Mucosa of rectum (tissue), 2 donors: ENCODE data around the gene PSME3IP1.

ENCODE experiments used
- H3K27ac ChIP-seq, 2 donors: one replicate each; pipeline ENCODE4 v1.7.0; 2013; ENCODE audit warnings: inconsistent platforms in 2 of 2, low read depth in 2 of 2, low read length in 2 of 2
- H3K27me3 ChIP-seq, 2 donors: one replicate each; pipeline ENCODE4 v1.7.0; 2013; ENCODE audit warnings: low read length in 2 of 2; ENCODE audit not compliant: control insufficient read depth in 2 of 2, insufficient read depth in 2 of 2
- H3K36me3 ChIP-seq, 2 donors: one replicate each; pipeline ENCODE4 v1.7.0; 2013; ENCODE audit warnings: low read length in 2 of 2; ENCODE audit not compliant: control insufficient read depth in 2 of 2, insufficient read depth in 2 of 2
- H3K4me1 ChIP-seq, 2 donors: one replicate each; pipeline ENCODE4 v1.7.0; 2013; ENCODE audit warnings: low read length in 2 of 2, mild to moderate bottlenecking in 1 of 2; ENCODE audit not compliant: control insufficient read depth in 2 of 2, insufficient read depth in 2 of 2
- H3K4me3 ChIP-seq, 2 donors: one replicate each; pipeline ENCODE4 v1.7.0; 2013; ENCODE audit warnings: low read length in 2 of 2
- H3K9ac ChIP-seq, 2 donors: one replicate each; pipeline ENCODE4 v1.7.0; 2013; ENCODE audit warnings: low read length in 2 of 2, low read depth in 1 of 2, mild to moderate bottlenecking in 1 of 2
- H3K9me3 ChIP-seq, 2 donors: one replicate each; pipeline ENCODE4 v1.7.0; 2013; ENCODE audit warnings: low read length in 2 of 2; ENCODE audit not compliant: control insufficient read depth in 2 of 2
- donor health status: healthy.
- donor health status: Normal muscosa, but diverticular disease.

The PSME3IP1 gene

DNA sequence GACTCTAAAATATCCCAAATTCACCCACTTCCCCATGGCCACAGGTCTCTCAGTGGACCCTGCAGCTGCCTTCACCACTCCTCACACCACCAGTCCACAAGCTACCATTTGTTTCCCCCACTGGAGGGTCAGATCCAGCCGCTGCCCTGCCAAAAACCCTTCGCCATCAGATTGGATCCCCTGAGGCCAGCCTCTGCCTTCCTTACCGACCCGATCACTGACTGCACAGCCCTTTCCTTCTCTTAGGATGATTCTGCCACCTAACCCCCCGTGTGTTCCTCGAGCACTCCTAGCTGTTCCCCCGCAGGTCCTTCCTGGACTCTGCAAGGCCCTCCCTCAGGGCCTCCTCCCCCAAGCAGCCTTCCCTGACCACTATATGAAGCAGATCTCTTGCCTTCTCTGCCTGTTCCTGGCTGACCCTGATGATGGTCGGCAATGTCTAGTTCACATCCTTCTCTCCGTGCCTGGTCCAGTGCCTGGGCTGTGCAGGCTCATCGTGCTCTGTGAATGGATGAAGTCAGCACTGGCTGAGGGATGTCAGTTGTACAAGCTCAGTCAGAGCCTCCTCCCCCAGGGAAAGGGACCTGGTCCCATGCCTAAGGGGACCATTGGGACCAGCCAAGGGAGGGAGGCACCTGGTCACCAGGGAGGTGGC lies 47.4 kb downstream of the PSME3IP1 start:
- no peak overlapping the region for H3K27ac ChIP-seq

DNA sequence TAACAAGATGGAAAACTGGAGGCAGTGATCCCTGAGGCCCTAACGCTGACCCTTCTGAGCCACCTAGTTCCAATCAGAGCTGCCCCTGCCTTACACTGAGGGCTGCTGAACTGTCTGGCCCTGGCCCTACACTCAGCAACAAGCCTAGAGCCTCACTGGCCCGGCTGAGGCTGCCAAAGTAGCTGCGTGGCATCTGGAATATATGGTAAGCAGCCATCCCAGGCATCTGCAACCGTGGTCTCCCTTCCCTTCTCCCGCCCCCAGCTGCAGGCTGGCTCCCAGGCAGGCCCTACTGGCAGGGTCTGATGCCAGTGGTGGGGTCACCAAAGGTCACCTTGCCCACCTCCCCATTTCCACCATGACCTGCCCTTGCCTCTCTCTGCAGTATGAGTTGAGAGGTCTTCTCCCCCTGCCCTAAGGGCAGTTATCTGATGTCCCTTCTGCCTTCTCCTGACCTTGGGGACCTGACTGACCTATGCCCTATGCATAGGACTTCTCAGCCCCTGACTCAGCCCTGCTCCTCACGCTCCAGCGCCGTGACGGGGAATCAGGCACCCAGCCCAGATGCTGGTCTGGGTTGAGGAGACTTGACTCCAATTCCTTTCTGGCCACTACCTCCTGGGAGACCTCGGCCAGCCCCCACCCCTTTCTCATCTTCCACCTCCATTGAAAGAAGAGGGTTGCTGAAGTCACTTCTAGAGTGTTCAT lies 48.1 kb downstream of the PSME3IP1 start:
- peaks cover 0 to 4% of the 10 kb centered on the region in 2 donors for H3K36me3 ChIP-seq
- no peak overlapping the region for H3K4me3 ChIP-seq
- no peak overlapping the region for H3K27ac ChIP-seq
- no peaks in the 10 kb centered on the region for H3K9me3 ChIP-seq
- no peak overlapping the region for H3K9ac ChIP-seq
- no peaks in the 10 kb centered on the region for H3K27me3 ChIP-seq
- peaks cover 36 to 48% of the 10 kb centered on the region in 2 donors for H3K4me1 ChIP-seq

More for the DNA sequence above, 47.4 kb downstream of the PSME3IP1 start:
- Histone ChIP-seq H3K9me3 (no peaks in the 10 kb centered on the region), H3K9ac (no peak overlapping the region), H3K4me1 (peaks cover 35 to 48% of the 10 kb centered on the region in 2 donors), H3K27me3 (no peaks in the 10 kb centered on the region), H3K36me3 (peaks cover 0 to 4% of the 10 kb centered on the region in 2 donors), H3K4me3 (no peak overlapping the region)

DNA sequence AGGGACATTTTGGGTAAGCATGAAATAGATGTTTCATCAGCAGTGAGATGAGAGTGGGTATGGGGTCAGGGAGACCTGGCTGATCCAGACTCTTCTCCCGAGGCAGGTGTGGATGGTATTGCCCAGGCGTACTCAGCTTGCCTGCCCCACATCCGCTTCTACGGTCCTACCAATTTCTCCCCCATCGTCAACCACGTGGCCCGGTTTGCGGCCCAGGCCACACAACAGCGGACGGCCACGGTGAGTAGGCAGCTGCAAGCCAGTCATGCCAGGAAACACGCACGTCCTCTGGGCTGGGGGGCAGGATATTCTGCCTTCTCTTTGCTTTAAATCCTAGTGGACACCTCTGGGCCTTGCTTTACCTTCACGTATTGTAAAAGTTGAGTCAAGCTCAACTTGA lies 48.8 kb downstream of the PSME3IP1 start:
- Histone ChIP-seq H3K27ac (no peak overlapping the region), H3K4me3 (no peak overlapping the region)

DNA sequence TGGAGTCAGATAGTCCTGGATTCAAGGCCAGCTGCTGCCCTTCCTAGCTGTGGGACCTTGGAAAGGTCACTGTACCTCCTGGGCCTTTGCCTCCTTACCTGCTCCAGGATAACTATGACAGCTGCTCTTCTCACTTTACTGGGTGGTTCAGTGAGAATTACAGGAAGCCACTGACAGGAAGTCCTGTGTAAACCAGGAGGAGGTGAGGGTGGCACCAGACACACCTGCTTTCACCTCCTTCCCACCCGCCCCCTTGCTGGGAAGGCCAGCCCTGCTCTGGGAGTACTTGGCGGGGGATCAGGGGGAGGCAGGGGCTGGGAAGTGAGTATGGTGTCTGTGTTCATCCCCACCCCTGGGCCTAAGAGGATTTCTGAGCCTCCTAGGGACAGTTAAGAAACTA lies 50.9 kb downstream of the PSME3IP1 start:
- H3K9ac ChIP-seq: peak overlapping the region; percentile 65 to 68

More for the DNA sequence above, 48.8 kb downstream of the PSME3IP1 start:
- H3K9ac ChIP-seq: no peak overlapping the region
- H3K27me3 ChIP-seq: no peaks in the 10 kb centered on the region
- peaks cover 37 to 53% of the 10 kb centered on the region in 2 donors for H3K4me1 ChIP-seq
- H3K36me3 ChIP-seq: peaks cover 0 to 4% of the 10 kb centered on the region in 2 donors
- H3K9me3 ChIP-seq: no peaks in the 10 kb centered on the region

DNA sequence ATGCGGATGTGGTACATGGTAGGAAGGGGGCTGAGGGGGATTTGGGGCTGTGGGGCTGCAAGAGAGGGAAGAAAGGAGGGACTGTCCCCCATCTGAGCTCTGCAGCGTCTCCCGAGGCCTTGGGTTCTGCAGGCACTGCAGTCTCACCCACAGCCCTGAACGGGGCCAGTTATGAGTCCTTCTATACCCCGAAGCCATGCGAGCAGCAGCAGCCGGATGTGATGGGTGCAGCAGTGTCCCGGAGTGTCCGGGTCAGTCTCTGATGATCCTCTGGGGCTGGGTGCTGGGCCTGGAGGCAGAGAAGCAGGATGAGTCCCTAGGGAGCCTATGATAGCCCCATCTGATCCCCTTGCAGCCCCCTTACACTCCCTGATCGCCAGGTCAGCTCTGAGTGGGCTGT lies 52.0 kb downstream of the PSME3IP1 start:
- H3K27me3 ChIP-seq: no peaks in the 10 kb centered on the region
- peaks cover 40 to 50% of the 10 kb centered on the region in 2 donors for H3K4me1 ChIP-seq
- H3K36me3 ChIP-seq: peaks cover 0 to 4% of the 10 kb centered on the region in 2 donors
- peak overlapping the region; percentile 65 to 68 for H3K9ac ChIP-seq
- no peak overlapping the region for H3K4me3 ChIP-seq
- H3K9me3 ChIP-seq: no peaks in the 10 kb centered on the region
- peak overlapping the region; percentile 91 to 94 for H3K27ac ChIP-seq

More for the DNA sequence above, 50.9 kb downstream of the PSME3IP1 start:
- H3K9me3 ChIP-seq: no peaks in the 10 kb centered on the region
- no peaks in the 10 kb centered on the region for H3K27me3 ChIP-seq
- H3K4me1 ChIP-seq: peaks cover 40 to 56% of the 10 kb centered on the region in 2 donors
- H3K36me3 ChIP-seq: peaks cover 0 to 4% of the 10 kb centered on the region in 2 donors
- peak overlapping the region; percentile 91 to 94 for H3K27ac ChIP-seq
- H3K4me3 ChIP-seq: peak overlapping the region; percentile 10 to 28

DNA sequence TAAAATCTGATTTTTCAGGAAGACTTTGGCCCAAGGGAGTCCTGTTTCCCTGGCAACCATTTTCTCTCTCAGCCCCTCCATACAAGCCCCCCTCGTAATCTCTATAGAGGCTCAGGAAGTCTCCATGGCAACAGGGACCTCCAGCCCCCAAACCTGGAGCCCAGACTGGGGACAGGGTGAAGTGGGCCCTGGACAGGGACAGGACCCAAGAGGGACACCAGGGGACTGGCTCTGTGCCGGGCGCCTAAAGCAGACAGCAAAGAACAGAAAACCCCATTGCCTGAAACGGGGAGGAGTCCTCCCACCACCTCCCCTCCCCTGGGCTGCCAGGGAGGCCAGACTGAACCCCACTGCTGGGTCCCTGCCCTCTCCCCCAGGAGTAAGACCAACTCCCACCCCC lies 52.8 kb downstream of the PSME3IP1 start:
- H3K4me1 ChIP-seq: peaks cover 40 to 50% of the 10 kb centered on the region in 2 donors
- no peak overlapping the region for H3K4me3 ChIP-seq
- no peaks in the 10 kb centered on the region for H3K27me3 ChIP-seq
- H3K36me3 ChIP-seq: peaks cover 0 to 4% of the 10 kb centered on the region in 2 donors
- peak overlapping the region in 1 of 2 donors; percentile 66 for H3K9ac ChIP-seq
- peak overlapping the region; percentile 91 to 94 for H3K27ac ChIP-seq
- no peaks in the 10 kb centered on the region for H3K9me3 ChIP-seq

DNA sequence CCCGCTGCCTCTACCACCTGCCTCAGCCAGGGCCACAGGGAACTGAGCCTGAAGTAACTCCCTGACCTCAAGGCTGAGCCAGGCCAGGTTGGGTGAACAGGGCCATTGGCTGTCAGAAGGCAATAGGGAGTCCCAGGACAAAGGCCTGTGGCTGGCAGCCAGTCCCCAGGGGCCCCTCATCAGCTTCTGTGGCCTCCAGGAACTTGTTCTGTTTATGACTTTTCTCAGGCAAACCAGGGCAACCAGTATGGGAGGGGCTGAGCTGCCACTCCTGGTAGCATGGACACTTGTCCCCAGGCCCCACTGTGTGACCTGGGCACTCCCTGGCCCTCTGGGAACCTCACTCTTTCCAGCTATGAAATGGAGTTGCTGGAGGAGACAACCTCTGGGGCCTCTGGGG lies 53.4 kb downstream of the PSME3IP1 start:
- H3K4me3 ChIP-seq: peak overlapping the region; percentile 26 to 55
- H3K36me3 ChIP-seq: peaks cover 0 to 4% of the 10 kb centered on the region in 2 donors
- H3K27ac ChIP-seq: peak overlapping the region; percentile 91 to 94
- no peaks in the 10 kb centered on the region for H3K27me3 ChIP-seq
- peaks cover 40 to 50% of the 10 kb centered on the region in 2 donors for H3K4me1 ChIP-seq
- no peaks in the 10 kb centered on the region for H3K9me3 ChIP-seq
- H3K9ac ChIP-seq: peak overlapping the region; percentile 56 to 66

DNA sequence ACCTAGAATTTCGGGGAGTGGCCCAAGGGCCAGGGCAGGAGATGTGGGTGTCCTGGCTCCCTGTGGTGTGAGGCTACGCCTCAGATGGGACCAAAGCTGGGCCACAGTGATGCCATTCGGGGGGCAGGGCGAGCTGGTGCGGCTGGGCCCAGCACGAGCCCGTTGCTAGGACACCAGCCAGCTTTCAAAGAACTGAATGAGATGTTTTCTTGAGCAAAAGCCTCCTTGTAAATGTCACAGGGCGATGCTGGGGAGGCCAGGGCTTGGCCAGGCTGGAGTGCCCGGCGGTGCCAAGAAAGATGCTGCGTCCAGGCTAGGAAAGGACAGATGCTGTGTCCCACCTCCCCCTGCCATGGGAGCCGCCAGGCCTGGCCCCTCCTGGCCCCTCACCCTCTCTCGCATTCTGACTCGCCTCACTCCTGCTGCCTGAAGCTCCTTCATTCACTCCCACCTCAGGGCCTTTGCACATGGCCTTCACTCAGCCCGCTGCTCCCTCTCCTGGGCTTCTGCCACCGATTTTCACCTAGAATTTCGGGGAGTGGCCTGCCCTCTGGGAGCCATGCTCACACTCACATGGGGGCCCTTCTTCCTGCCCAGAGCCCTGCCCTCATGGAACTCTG lies 54.4 kb downstream of the PSME3IP1 start:
- peak overlapping the region; percentile 91 to 94 for H3K27ac ChIP-seq
- H3K36me3 ChIP-seq: no peaks in the 10 kb centered on the region
- peak overlapping the region in 1 of 2 donors; percentile 66 for H3K9ac ChIP-seq

DNA sequence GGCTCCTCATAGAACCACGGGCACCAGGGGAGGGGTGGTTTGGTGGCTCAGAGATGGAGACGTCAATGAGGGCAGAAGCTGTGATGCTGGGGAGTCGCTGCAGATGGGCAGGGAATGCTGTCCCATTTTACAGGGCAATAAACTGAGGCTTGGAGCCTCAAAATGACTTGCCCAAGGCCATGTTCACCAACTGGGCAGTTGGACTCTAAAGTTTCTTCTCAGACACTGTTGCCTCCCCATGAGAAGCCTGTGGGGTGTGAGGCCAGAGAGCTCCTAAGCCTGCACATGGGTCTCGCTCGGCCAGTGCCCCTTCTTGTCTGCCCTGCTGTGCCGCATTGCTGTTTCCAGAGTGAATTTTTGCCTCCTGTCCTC lies 54.9 kb downstream of the PSME3IP1 start:
- no peaks in the 10 kb centered on the region for H3K27me3 ChIP-seq
- no peaks in the 10 kb centered on the region for H3K9me3 ChIP-seq
- no peak overlapping the region for H3K4me3 ChIP-seq
- peaks cover 40 to 50% of the 10 kb centered on the region in 2 donors for H3K4me1 ChIP-seq
- no peak overlapping the region for H3K9ac ChIP-seq
- H3K27ac ChIP-seq: peak overlapping the region; percentile 91 to 94
- H3K36me3 ChIP-seq: peaks cover 0 to 2% of the 10 kb centered on the region in 2 donors

More for the DNA sequence above, 54.4 kb downstream of the PSME3IP1 start:
- Histone ChIP-seq H3K27me3 (no peaks in the 10 kb centered on the region), H3K4me1 (peaks cover 40 to 50% of the 10 kb centered on the region in 2 donors), H3K4me3 (no peak overlapping the region), H3K9me3 (no peaks in the 10 kb centered on the region)
